CD4-positive, alpha-beta T cell (primary cell): ENCODE measurements around the gene PYGL. TPM values are rescaled to one million over a fixed set of nuclear protein-coding genes. Genes with fewer than 3 reads are reported as not detected.

Experiments
- ATAC-seq: fragments of 200-7000 bp; cut with Tn5 transposase; one replicate; pipeline ENCODE4 v1.10.0; 2022; ENCODE audit warnings: mild to moderate bottlenecking; ENCODE audit not compliant: poor library complexity
- CTCF ChIA-PET: fragments of 350-600 bp; sonication (Branson Sonifier 250); formaldehyde crosslinking; loops from one replicate; lab custom pipeline; 2021; ENCODE audit warnings: antibody characterized with exemption, inconsistent platforms; lab: Charles Lee
- POLR2A ChIA-PET: fragments of 350-600 bp; sonication (Branson Sonifier 250); formaldehyde crosslinking; loops from one replicate; lab custom pipeline; 2021; ENCODE audit warnings: antibody characterized with exemption, inconsistent platforms; lab: Charles Lee
- DNase-seq, 14 experiments: peaks; one replicate each; pipeline ENCODE4 v3.0.0-alpha.2; 2013 to 2020; ENCODE audit warnings: mixed read lengths in 2 of 14
- H3K27ac ChIP-seq, 2 donors: one replicate each; pipeline versions ENCODE4 v1.5.1 to v1.7.0; 2013; ENCODE audit warnings: low read length in 2 of 2, low read depth in 1 of 2, mild to moderate bottlenecking in 1 of 2
- H3K27me3 ChIP-seq, 2 experiments: 1 replicate in 1 of 2; 2 replicates in 1 of 2; pipeline versions ENCODE4 v1.6.1 to v1.7.0; 2013; ENCODE audit warnings: low read length in 2 of 2, control low read depth in 1 of 2, mild to moderate bottlenecking in 1 of 2, moderate library complexity in 1 of 2; ENCODE audit not compliant: insufficient read depth in 2 of 2, control insufficient read depth in 1 of 2
- H3K36me3 ChIP-seq: one replicate; pipeline ENCODE4 v1.6.1; 2013; ENCODE audit warnings: low read length, control low read depth; ENCODE audit not compliant: insufficient read depth
- H3K4me1 ChIP-seq: one replicate; pipeline ENCODE4 v1.6.1; 2013; ENCODE audit warnings: low read length, control low read depth; ENCODE audit not compliant: insufficient read depth
- H3K4me3 ChIP-seq: one replicate; pipeline ENCODE4 v1.5.1; 2013; ENCODE audit warnings: mild to moderate bottlenecking, low read length, moderate library complexity
- H3K9me3 ChIP-seq, 2 experiments: 1 replicate in 1 of 2; 2 replicates in 1 of 2; pipeline versions ENCODE4 v1.6.1 to v1.7.0; 2013; ENCODE audit warnings: low read length in 2 of 2, mild to moderate bottlenecking in 2 of 2, control low read depth in 1 of 2, moderate library complexity in 1 of 2; ENCODE audit not compliant: control insufficient read depth in 1 of 2, insufficient read depth in 1 of 2
- H3K27ac Mint-ChIP-seq: one replicate; pipeline ENCODE4 v1.8.0; 2020; ENCODE audit warnings: mixed read lengths
- H3K27me3 Mint-ChIP-seq: one replicate; pipeline ENCODE4 v1.8.0; 2021; ENCODE audit warnings: mixed read lengths
- H3K36me3 Mint-ChIP-seq: one replicate; pipeline ENCODE4 v1.8.0; 2021; ENCODE audit warnings: low read depth, mixed read lengths
- H3K4me1 Mint-ChIP-seq: one replicate; pipeline ENCODE4 v1.8.0; 2021; ENCODE audit warnings: low read depth, mixed read lengths
- H3K4me3 Mint-ChIP-seq: one replicate; pipeline ENCODE4 v1.8.0; 2020; ENCODE audit warnings: mild to moderate bottlenecking, mixed read lengths
- H3K9me3 Mint-ChIP-seq: one replicate; pipeline ENCODE4 v1.8.0; 2020; ENCODE audit warnings: mixed read lengths
- CTCF ChIP-seq: fragments of 200-600 bp; IDR thresholded peaks from one replicate; pipeline ENCODE4 v1.8.0; 2022; ENCODE audit warnings: antibody characterized with exemption, mild to moderate bottlenecking
- intact Hi-C, 2 experiments: fragments of 100-400 bp; cut with DNase I in 1 of 2; cut with micrococcal nuclease in 1 of 2; formaldehyde crosslinking; loops; one replicate each; pipeline versions ENCODE4 v1.15.1 to v1.9.0; 2023 to 2025; cut with DNase I, micrococcal nuclease
- total RNA-seq, 174 experiments: library from RNA in 2 of 174; stranded (reverse) in 2 of 174; gene quantifications; one replicate each; pipeline ENCODE4 v1.2.3 and lab custom pipeline; 2021 to 2026

The PYGL gene
- total RNA-seq, 2 experiments from 2014 or later, result 0.59 to 0.69 TPM

- intact Hi-C loops, result loop anchor here (5.0 to 10.0 kb wide), 2 partner anchors 831 to 834 kb away; no protein-coding TSS in a partner anchor
- H3K9me3 Mint-ChIP-seq, result no peaks in the 10 kb centered on the region
- TF ChIP-seq CTCF, result no peak
- ChIA-PET POLR2A (no interaction called here), CTCF (no interaction called here)
- no peaks in the 10 kb centered on the region for H3K4me1 Mint-ChIP-seq
- DNase-seq (no peak), ATAC-seq (no peak)
- no peaks in the 10 kb centered on the region for H3K27me3 Mint-ChIP-seq
- no peaks in the 10 kb centered on the region for H3K36me3 ChIP-seq
- no peaks in the 10 kb centered on the region for H3K4me1 ChIP-seq
- no peak overlapping the region for H3K4me3 Mint-ChIP-seq
- H3K27me3 ChIP-seq, result no peaks in the 10 kb centered on the region
- H3K9me3 ChIP-seq, result no peaks in the 10 kb centered on the region
- no peak overlapping the region for H3K4me3 ChIP-seq
- H3K27ac ChIP-seq, result no peak overlapping the region
- H3K36me3 Mint-ChIP-seq, result no peaks in the 10 kb centered on the region
- no peak overlapping the region for H3K27ac Mint-ChIP-seq
Measured at GRCh38 chr14:50951032-50951431, 6.7 kb upstream of the PYGL start.

- Histone ChIP-seq H3K9me3 (peaks cover 0 to 8% of the 10 kb centered on the region in 2 experiments), H3K4me1 (peaks cover 16% of the 10 kb centered on the region), H3K4me3 (no peak overlapping the region), H3K27ac (no peak overlapping the region), H3K27me3 (peaks cover 13 to 16% of the 10 kb centered on the region in 2 experiments), H3K36me3 (no peaks in the 10 kb centered on the region)
- Mint-ChIP-seq H3K9me3 (no peaks in the 10 kb centered on the region), H3K36me3 (no peaks in the 10 kb centered on the region), H3K27ac (no peak overlapping the region), H3K4me1 (peaks cover 7% of the 10 kb centered on the region), H3K4me3 (no peak overlapping the region), H3K27me3 (peaks cover 14% of the 10 kb centered on the region)
- ChIA-PET CTCF (no interaction called here), POLR2A (no interaction called here)
- DNase-seq, result no peak
- intact Hi-C loops, result no loop called here
- ATAC-seq, result no peak
- TF ChIP-seq CTCF, result no peak
Measured at GRCh38 chr14:50948205-50948604, 3.9 kb upstream of the PYGL start.

- no peaks in the 10 kb centered on the region for H3K9me3 Mint-ChIP-seq
- H3K27ac ChIP-seq, result no peak overlapping the region
- H3K27me3 ChIP-seq, result peaks cover 18 to 22% of the 10 kb centered on the region in 2 experiments
- peaks cover 22% of the 10 kb centered on the region for H3K27me3 Mint-ChIP-seq
- POLR2A ChIA-PET, result no interaction called here
- ATAC-seq, result no peak
- no peak for TF ChIP-seq CTCF
- H3K4me3 Mint-ChIP-seq, result no peak overlapping the region
- no peaks in the 10 kb centered on the region for H3K36me3 ChIP-seq
- no peaks in the 10 kb centered on the region for H3K36me3 Mint-ChIP-seq
- DNase-seq, result no peak
- intact Hi-C loops, result no loop called here
- no peak overlapping the region for H3K4me3 ChIP-seq
- no peak overlapping the region for H3K27ac Mint-ChIP-seq
- peaks cover 7% of the 10 kb centered on the region for H3K4me1 Mint-ChIP-seq
- H3K9me3 ChIP-seq, result peaks cover 0 to 10% of the 10 kb centered on the region in 2 experiments
- CTCF ChIA-PET, result no interaction called here
- H3K4me1 ChIP-seq, result peaks cover 17% of the 10 kb centered on the region
Measured at GRCh38 chr14:50947446-50947845, 3.2 kb upstream of the PYGL start.
